SJSA1 (cell line): ENCODE results near the gene HOOK2. TPM values are rescaled to one million over a fixed set of nuclear protein-coding genes. Genes with fewer than 3 reads are reported as not detected.
A peak's percentile ranks its signal among the peaks of the same experiment; 100 is the strongest.
"Not testable (repeated sequence)": the region's sequence is repeated elsewhere in the genome, so short reads cannot be mapped to it uniquely, and the experiment has no call there.

ENCODE experiments used
- DNase-seq, 2 experiments: peaks; one replicate each; pipeline ENCODE4 v3.0.0-alpha.2; 2015 to 2020; ENCODE audit warnings: low spot score in 2 of 2, low read depth in 1 of 2
- H3K27ac ChIP-seq: fragments of 250-450 bp; sonication (Bioruptor Pico); 2 replicates; pipeline ENCODE4 v1.5.1; 2020; ENCODE audit warnings: mild to moderate bottlenecking, moderate library complexity
- H3K27me3 ChIP-seq: fragments of 250-450 bp; sonication (Bioruptor Pico); replicated peaks from 2 replicates; pipeline ENCODE4 v1.5.1; 2020; ENCODE audit warnings: mild to moderate bottlenecking, moderate library complexity
- H3K36me3 ChIP-seq: fragments of 250-450 bp; sonication (Bioruptor Pico); 2 replicates; pipeline ENCODE4 v1.5.1; 2020; ENCODE audit warnings: mild to moderate bottlenecking
- H3K4me1 ChIP-seq: fragments of 250-450 bp; sonication (Bioruptor Pico); replicated peaks from 2 replicates; pipeline ENCODE4 v1.6.1; 2021; ENCODE audit warnings: mild to moderate bottlenecking
- H3K4me3 ChIP-seq: fragments of 250-450 bp; sonication (Bioruptor Pico); 2 replicates; pipeline ENCODE4 v1.5.1; 2020; ENCODE audit warnings: mild to moderate bottlenecking
- H3K9me3 ChIP-seq: fragments of 250-450 bp; sonication (Bioruptor Pico); replicated peaks from 2 replicates; pipeline ENCODE4 v1.5.1; 2020; ENCODE audit warnings: mild to moderate bottlenecking
- total RNA-seq: library from RNA; depleted of rRNA; stranded (reverse); fragments of >200 nt; shearing (Covaris generic); gene quantifications from 2 replicates; pipeline ENCODE4 v1.2.3, GENCODE V29; 2014

HOOK2 gene
- total RNA-seq, 1 experiment from 2014 or later, result 12.4 TPM

DNA sequence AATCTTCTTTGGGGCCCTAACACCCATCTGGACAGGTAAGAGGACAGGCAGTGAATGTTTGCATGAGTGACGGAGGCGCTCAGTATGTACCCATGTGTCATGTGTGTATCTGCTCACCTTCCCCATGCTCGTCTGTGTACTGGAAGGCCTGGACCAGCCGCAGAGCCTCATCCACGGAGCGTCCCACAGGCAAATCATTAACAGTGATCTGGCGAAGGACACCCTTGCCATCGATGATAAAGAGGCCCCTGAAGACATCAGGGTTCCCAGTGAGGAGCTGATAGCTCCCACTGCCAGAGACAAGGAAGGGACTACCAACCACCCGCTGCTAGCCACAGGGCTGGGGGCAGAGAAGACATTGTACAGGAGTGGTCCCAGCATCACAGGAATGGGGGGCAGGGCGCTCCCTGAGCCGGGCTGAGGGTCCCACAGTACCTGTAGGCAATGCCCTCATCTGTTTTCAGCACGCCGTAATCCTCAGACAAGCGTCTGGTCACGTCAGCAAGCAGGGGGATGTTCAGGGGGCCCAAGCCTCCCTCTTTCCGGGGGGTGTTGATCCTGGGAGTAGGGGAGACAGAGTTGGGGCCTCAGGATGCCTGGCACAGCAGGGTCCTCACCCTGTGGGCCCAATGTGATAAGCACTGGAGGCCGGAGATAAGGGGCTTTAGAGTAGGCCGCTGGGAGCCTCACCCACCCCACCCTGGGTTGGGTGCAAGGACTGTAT, 24.6 kb upstream of the HOOK2 start:
- peaks cover 31% of the 10 kb centered on the region for H3K27me3 ChIP-seq
- H3K9me3 ChIP-seq, result no peaks in the 10 kb centered on the region
- no peak overlapping the region for H3K4me3 ChIP-seq
- H3K4me1 ChIP-seq, result peaks cover 11% of the 10 kb centered on the region
- no peaks in the 10 kb centered on the region for H3K36me3 ChIP-seq
- H3K27ac ChIP-seq, result no peak overlapping the region
- no peak for DNase-seq

DNA sequence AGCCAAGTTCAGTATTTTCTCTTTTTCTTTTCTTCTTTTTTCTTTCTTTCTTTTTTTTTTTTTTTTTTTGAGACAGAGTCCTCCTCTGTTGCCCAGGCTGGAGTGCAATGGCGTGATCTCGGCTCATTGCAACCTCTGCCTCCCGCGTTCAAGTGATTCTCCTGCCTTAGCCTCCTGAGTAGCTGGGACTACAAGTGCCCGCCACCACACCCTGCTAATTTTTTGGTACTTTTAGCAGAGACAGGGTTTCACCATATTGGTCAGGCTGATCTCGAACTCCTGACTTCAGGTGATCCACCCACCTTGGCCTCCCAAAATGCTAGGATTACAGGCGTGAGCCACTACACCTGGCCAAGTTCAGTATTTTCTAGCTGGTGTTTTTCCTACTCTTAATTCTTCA, 22.3 kb upstream of the HOOK2 start:
- not testable (repeated sequence) for DNase-seq, H3K36me3 ChIP-seq, H3K9me3 ChIP-seq, H3K4me3 ChIP-seq, H3K27ac ChIP-seq
- Histone ChIP-seq H3K4me1 (peaks cover 24% of the 10 kb centered on the region), H3K27me3 (peaks cover 27% of the 10 kb centered on the region)

DNA sequence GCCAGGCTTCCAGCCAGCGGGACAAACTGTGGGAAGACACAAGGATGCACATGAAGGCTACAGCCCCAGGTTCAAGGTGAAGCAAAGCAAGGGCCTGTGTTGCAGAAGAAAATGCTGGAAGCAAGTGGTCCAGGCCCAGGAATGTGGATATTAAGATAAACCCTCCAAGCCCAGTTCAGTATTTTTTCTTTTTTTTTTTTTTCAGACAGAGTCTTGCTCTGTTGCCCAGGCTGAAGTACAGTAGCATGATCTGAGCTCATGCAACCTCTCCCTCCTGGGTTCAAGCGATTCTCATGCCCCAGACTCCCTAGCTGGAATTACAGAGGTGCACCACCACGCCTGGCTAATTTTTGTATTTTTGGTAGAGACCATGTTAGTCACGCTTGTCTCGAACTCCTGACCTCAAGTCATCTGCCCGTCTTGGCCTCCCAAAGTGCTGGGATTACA, 21.8 kb upstream of the HOOK2 start:
- Histone ChIP-seq H3K36me3 (peaks cover 11% of the 10 kb centered on the region), H3K27me3 (peaks cover 23% of the 10 kb centered on the region), H3K4me1 (peaks cover 24% of the 10 kb centered on the region), H3K27ac (no peak overlapping the region), H3K9me3 (no peaks in the 10 kb centered on the region), H3K4me3 (no peak overlapping the region)
- no peak for DNase-seq

DNA sequence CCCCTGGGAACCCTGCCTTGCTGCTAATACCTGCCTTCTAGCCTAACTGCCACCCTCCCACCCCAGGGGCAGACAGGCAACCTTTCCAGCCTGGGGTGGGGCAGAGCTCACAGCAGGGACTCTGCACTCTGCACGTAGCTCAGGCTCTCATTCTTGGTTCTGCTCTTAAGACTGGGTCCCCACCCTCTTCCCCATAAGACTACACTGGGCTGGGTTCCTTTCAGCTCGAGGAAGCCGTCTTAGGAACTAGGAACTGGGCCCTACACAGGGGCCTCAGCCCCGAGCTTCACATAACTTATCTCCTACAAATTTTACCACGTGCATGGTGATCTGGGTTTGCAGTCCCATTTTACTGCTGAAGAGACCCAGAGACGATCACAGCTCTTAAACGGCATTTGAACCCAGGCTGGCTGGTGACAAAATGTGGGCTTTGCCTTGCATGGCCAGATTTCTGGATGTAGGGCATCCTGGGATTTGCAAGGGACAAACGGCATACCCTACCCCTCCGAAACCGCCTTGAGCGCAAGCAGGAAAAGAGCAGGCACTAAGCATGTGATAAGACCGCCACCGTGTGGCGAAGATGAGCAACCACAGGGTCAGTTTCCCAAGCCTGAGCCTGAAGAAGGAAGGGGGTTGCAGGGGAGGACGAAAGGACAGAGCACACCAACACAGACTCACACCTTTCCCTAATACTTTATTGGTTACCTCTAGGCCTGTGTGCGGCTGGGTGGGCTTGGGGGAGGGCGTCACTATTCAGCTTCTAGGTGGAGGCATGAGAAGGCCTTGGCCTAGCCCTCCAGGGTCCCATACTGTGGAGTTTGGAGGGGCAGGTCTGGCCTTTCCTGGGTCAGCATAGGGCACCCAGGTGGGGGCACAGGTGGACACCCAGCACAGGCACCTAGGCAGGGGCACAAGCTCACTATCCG, 21.1 kb upstream of the HOOK2 start:
- Histone ChIP-seq H3K36me3 (peaks cover 16% of the 10 kb centered on the region), H3K27me3 (peaks cover 16% of the 10 kb centered on the region), H3K27ac (no peak overlapping the region), H3K9me3 (no peaks in the 10 kb centered on the region), H3K4me1 (peaks cover 18% of the 10 kb centered on the region), H3K4me3 (no peak overlapping the region)
- peak; percentile 79 to 82 for DNase-seq

DNA sequence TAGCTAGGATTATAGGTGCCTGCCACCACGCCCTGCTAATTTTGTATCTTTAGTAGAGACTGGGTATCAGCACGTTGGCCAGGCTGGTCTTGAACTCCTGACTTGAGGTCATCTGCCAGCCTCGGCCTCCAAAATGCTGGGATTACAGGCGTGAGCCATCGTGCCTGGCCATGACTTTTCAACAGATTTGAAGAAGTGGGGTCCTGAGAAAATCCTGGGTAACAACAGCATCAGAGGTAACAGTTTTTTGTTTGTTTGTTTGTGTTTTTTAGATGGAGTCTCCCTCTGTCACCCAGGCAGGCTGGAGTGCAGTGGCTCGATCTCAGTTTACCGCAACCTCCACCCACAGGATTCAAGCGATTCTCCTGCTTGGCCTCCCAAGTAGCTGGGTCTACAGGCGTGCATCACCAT, 19.6 kb upstream of the HOOK2 start:
- DNase-seq, result no peak
- H3K27ac ChIP-seq, result no peak overlapping the region

DNA sequence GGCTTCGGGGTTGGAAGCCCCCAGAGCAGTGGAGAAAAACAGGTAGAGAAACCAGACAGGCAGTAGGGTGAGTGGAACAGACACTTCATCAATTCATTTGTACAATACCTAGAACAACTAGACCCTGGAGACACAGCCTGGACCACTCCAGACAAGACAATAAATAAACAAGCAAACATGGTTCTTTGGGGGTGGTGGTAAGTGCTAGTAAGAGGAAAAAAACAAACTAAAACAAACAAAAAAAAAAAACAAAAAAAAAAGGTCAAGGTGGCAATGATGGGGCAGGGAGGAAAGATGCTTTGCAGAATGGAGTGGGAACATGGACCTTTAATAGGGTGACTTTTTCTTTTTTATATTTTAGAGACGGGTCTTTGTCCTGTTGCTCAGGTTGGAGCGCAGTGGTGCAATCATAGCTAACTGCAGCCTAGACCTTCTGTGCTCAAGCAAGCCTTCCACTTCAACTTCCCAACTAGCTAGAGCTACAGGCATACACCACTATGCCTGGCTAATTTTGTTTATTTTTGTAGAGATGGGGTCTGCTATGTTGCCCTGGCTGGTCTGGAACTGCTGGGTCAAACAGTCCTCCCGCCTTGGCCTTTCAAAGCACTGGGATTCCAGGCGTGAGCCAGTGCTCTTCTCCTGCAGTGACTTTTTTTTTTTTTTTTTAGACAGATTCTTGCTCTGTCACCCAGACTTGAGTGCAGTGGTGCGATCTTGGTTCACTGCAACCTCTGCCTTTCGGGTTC, 19.0 kb upstream of the HOOK2 start:
- DNase-seq, result no peak
- peak overlapping the region; percentile 93 for H3K27ac ChIP-seq
- no peaks in the 10 kb centered on the region for H3K9me3 ChIP-seq
- peak overlapping the region; percentile 70 for H3K4me3 ChIP-seq
- H3K36me3 ChIP-seq, result peaks cover 16% of the 10 kb centered on the region
- peaks cover 35% of the 10 kb centered on the region for H3K4me1 ChIP-seq
- H3K27me3 ChIP-seq, result no peaks in the 10 kb centered on the region

More for the DNA sequence above, 19.6 kb upstream of the HOOK2 start:
- Histone ChIP-seq H3K4me1 (peaks cover 29% of the 10 kb centered on the region), H3K27me3 (peaks cover 1% of the 10 kb centered on the region; the same call in 1 of the 2 replicates), H3K9me3 (no peaks in the 10 kb centered on the region), H3K36me3 (peaks cover 16% of the 10 kb centered on the region), H3K4me3 (no peak overlapping the region)

DNA sequence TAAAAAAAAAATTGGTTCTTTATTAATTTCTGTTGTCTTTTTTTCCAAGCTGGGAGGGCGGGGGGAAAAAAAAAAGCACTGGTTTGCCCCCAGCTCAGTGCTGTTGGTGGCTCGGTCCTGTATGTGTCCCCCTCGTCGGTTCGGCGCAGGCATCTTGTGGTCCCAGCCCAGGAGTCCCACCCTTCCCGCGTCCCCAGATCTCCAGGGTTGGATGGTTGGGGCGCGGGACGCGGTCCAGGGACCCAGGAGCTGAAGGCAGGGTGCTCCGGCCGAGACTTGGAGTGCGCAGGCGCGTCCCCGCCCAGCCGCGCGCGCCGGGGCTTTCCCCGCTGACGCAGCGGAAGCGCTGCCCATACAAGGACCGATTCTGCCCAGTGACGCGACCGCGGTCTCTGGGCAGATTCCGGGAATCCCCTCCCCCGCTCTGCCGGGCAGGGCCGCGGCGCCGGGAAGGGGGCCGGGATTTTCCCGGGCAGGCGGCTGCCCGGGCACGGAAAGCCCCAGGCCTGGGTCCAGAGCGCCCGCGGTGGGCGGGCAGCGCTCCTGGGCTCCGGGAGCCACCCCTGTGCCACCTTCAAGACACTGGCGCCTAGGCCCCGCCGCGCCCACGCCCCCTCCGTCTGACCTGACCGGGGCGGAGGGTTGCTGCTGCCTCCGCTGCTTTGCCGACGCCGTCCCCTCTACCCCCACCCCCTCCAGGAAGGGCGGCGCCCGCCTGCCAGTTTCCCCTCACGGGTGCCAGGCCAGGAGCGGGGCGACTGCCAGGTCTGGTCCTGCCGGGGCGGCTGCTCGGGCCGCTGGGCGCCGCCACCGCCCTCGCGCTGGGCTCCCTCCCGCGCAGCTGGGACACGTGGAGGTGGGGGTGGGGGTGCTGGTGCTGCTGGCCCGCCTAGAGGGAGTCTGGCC, 18.2 kb upstream of the HOOK2 start:
- Histone ChIP-seq H3K27me3 (no peaks in the 10 kb centered on the region), H3K27ac (peak overlapping the region; percentile 93), H3K9me3 (no peaks in the 10 kb centered on the region), H3K4me1 (peaks cover 43% of the 10 kb centered on the region), H3K36me3 (peaks cover 16% of the 10 kb centered on the region), H3K4me3 (peak overlapping the region; percentile 70)
- peak; percentile 94 to 99 for DNase-seq

DNA sequence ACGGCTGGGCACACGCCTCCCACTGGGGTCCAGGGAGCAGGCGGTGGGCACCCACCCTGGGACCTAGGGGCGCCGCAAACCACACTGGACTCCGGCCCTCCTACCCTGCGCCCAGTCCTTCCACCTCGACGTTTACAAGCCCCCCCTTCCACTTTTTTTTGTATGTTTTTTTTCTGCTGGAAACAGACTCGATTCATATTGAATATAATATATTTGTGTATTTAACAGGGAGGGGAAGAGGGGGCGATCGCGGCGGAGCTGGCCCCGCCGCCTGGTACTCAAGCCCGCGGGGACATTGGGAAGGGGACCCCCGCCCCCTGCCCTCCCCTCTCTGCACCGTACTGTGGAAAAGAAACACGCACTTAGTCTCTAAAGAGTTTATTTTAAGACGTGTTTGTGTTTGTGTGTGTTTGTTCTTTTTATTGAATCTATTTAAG, 17.5 kb upstream of the HOOK2 start:
- Histone ChIP-seq H3K27ac (peak overlapping the region; percentile 93), H3K9me3 (no peaks in the 10 kb centered on the region), H3K36me3 (peaks cover 16% of the 10 kb centered on the region), H3K27me3 (no peaks in the 10 kb centered on the region), H3K4me1 (peaks cover 50% of the 10 kb centered on the region), H3K4me3 (peak overlapping the region; percentile 70)
- DNase-seq, result no peak

DNA sequence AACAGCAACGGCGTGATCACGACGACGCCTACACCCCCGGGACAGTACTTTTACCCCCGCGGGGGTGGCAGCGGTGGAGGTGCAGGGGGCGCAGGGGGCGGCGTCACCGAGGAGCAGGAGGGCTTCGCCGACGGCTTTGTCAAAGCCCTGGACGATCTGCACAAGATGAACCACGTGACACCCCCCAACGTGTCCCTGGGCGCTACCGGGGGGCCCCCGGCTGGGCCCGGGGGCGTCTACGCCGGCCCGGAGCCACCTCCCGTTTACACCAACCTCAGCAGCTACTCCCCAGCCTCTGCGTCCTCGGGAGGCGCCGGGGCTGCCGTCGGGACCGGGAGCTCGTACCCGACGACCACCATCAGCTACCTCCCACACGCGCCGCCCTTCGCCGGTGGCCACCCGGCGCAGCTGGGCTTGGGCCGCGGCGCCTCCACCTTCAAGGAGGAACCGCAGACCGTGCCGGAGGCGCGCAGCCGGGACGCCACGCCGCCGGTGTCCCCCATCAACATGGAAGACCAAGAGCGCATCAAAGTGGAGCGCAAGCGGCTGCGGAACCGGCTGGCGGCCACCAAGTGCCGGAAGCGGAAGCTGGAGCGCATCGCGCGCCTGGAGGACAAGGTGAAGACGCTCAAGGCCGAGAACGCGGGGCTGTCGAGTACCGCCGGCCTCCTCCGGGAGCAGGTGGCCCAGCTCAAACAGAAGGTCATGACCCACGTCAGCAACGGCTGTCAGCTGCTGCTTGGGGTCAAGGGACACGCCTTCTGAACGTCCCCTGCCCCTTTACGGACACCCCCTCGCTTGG, 16.9 kb upstream of the HOOK2 start:
- Histone ChIP-seq H3K4me3 (peak overlapping the region; percentile 70), H3K27me3 (no peaks in the 10 kb centered on the region), H3K4me1 (peaks cover 56% of the 10 kb centered on the region), H3K9me3 (no peaks in the 10 kb centered on the region), H3K36me3 (peaks cover 16% of the 10 kb centered on the region), H3K27ac (peak overlapping the region; percentile 93)
- DNase-seq, result peak; percentile 68 to 74

DNA sequence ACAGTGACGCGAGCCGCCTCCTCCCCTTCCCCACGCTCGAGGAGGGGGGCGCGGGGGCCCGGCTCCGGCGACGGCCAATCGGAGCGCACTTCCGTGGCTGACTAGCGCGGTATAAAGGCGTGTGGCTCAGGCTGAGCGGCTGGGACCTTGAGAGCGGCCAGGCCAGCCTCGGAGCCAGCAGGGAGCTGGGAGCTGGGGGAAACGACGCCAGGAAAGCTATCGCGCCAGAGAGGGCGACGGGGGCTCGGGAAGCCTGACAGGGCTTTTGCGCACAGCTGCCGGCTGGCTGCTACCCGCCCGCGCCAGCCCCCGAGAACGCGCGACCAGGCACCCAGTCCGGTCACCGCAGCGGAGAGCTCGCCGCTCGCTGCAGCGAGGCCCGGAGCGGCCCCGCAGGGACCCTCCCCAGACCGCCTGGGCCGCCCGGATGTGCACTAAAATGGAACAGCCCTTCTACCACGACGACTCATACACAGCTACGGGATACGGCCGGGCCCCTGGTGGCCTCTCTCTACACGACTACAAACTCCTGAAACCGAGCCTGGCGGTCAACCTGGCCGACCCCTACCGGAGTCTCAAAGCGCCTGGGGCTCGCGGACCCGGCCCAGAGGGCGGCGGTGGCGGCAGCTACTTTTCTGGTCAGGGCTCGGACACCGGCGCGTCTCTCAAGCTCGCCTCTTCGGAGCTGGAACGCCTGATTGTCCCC, 16.1 kb upstream of the HOOK2 start, which contains the start of gene JUNB:
Gene JUNB (plus strand): TSS at position 142 of the 706 bp plus-strand sequence. CDS start 286 bp downstream, at position 428.
- Histone ChIP-seq H3K27ac (peak within 1 kb of the TSS; percentile 93), H3K4me3 (peak within 1 kb of the TSS; percentile 70), H3K9me3 (no peaks in the 10 kb centered on the region), H3K4me1 (peaks cover 64% of the 10 kb centered on the region), H3K27me3 (no peaks in the 10 kb centered on the region), H3K36me3 (peaks cover 16% of the 10 kb centered on the region)
- DNase-seq, result peak; percentile 97

DNA sequence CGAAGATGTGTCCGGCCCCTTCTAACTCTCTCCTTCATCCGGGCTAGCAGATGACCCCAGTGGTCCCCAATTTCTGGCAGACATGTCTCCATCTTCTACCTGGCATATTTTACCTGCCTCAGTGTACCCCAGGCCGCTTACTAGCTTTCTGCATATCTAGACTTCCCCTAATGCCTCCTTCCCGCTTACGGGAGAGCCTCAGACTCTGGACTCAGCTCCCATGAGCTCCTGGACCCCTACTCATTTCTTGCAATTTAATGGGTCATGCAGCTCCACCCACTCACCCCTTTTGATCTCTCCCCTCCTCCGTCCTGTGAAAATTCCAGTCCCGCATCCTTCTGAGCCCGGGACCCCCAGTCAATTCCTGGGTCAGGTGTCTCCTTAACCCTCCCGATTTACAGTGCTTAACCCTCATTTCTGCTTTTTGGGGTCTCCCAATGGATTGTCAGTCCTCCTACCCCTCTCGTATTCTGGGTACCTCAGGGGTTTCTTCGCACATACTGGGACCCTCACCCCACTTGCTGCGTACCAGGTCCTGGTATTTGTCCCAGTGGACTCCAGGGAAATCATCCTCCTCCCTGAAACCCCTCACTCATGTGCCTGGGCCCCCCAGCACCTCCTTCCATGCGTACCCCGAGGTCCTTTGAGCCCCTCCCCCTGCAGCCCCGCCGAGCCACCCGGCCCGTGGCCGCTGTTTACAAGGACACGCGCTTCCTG, 15.4 kb upstream of the HOOK2 start:
- no peak for DNase-seq
- peaks cover 16% of the 10 kb centered on the region for H3K36me3 ChIP-seq

More for the DNA sequence above, 15.4 kb upstream of the HOOK2 start:
- Histone ChIP-seq H3K9me3 (no peaks in the 10 kb centered on the region), H3K4me3 (peak overlapping the region; percentile 70), H3K27me3 (no peaks in the 10 kb centered on the region), H3K27ac (peak overlapping the region; percentile 69), H3K4me1 (peaks cover 67% of the 10 kb centered on the region)
